ENCODE measurements around the gene NOS1AP. TPM values are rescaled to one million over a fixed set of nuclear protein-coding genes. Genes with fewer than 3 reads are reported as not detected.

The NOS1AP gene
- total RNA-seq, 4 donors from 2014 or later, result 8.5 to 34.8 (median 14.1) TPM

DNA sequence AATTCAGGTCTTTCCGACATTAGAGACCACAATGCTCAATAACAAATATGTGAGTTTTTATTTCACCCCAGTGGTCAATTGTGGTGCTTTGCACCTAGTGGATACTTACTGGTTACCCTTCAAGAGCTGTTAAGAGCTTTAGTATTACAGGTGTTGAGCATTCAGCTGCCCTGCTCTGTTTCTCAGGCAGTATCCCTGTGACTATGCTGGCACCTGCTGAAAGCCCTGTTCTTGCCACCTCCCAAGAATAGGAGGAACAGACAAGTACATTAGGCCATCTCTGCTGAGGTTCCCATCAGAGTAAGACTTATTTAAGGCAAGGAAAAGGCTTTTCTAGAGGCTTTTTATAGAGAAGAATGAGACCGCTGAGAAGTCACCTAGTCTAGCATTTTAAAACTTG lies 60.8 kb downstream of the NOS1AP start:
- no peak for DNase-seq
- Histone ChIP-seq H3K9me3 (no peaks in the 10 kb centered on the region), H3K27ac (no peak overlapping the region), H3K36me3 (no peaks in the 10 kb centered on the region), H3K27me3 (no peaks in the 10 kb centered on the region), H3K4me1 (peaks cover 6 to 22% (median 16%) of the 10 kb centered on the region in 4 donors), H3K4me3 (no peak overlapping the region)
- in situ Hi-C loops (cut with MboI; ENCODE audit: low pct_ligation_motif_present in 1 of 4, low pct_unique_long_range_greater_than_20kb in 1 of 4, low sequenced_read_pairs in 3 of 4) (no loop called here), intact Hi-C loops (cut with DNase I; ENCODE audit: low total_unique reads) (no loop called here)
- WGBS, 2 donors (ENCODE audit: low coverage in 1 of 2), result 93 to 100% methylated on average over 1 to 2 of the region's 2 CpGs
- TF ChIP-seq CTCF (IDR thresholded peaks at IDR 0.05) (no peak), EP300 (IDR thresholded peaks at IDR 0.05; ENCODE audit: low read depth) (no peak), POLR2A (IDR thresholded peaks at IDR 0.05) (no peak), POLR2AphosphoS5 (IDR thresholded peaks at IDR 0.05) (no peak)

DNA sequence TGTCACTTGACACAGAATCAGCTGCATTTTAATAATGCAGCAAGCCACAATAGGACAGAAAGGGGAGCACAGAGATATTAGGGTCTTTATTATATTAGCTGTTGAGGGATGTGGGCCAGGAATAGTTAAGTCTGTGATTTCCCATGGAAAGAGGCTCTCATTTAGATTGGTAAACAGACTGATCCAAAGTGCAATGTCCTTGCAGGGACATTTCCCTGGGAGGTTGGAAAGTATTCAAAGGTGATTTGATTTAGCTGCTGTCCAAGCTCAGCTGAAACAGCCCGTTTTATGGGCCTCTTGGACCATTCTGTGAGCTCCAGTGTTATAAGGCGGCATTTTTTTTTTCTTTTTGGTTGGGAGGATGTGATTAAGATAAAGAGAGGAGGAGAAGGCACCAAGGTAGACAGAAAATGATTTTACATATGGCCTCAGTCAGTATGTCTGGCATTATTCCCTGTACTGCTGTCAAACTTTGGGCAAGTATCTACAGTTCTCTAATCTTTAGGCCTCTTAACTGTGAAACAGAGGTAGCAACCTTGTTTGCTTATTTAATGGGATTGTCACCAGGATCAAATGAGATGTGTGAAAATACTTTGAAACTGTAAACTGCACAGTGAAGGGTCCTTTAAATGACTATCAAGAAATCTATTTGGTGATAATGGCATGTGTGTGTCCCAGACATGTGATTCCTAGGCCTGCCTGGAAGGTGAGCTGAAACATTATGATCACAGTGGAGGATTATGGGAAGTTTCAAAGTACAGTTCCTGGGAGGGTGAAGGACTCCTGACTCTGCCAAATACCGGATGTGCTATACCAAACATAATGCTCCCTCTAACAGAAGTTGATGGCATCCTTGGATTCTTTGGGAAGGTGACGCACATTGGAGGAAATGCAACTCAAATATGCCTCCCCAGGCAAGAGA lies 62.2 kb downstream of the NOS1AP start:
- Histone ChIP-seq H3K9me3 (no peaks in the 10 kb centered on the region), H3K4me1 (peaks cover 6 to 22% (median 16%) of the 10 kb centered on the region in 4 donors), H3K4me3 (no peak overlapping the region), H3K27ac (peak overlapping the region; percentile 41 to 73 (median 54)), H3K36me3 (no peaks in the 10 kb centered on the region), H3K27me3 (no peaks in the 10 kb centered on the region)
- 49% methylated on average over 4 of the region's 4 CpGs; no CpG with 5 or more reads in 1 of the 2 donors for WGBS, 2 donors (ENCODE audit: low coverage in 1 of 2)
- no peak for DNase-seq
- intact Hi-C loops (cut with DNase I; ENCODE audit: low total_unique reads) (no loop called here), in situ Hi-C loops (cut with MboI; ENCODE audit: low pct_ligation_motif_present in 1 of 4, low pct_unique_long_range_greater_than_20kb in 1 of 4, low sequenced_read_pairs in 3 of 4) (no loop called here)
- TF ChIP-seq POLR2A (IDR thresholded peaks at IDR 0.05) (no peak), EP300 (IDR thresholded peaks at IDR 0.05; ENCODE audit: low read depth) (no peak), CTCF (IDR thresholded peaks at IDR 0.05) (no peak), POLR2AphosphoS5 (IDR thresholded peaks at IDR 0.05) (no peak)

DNA sequence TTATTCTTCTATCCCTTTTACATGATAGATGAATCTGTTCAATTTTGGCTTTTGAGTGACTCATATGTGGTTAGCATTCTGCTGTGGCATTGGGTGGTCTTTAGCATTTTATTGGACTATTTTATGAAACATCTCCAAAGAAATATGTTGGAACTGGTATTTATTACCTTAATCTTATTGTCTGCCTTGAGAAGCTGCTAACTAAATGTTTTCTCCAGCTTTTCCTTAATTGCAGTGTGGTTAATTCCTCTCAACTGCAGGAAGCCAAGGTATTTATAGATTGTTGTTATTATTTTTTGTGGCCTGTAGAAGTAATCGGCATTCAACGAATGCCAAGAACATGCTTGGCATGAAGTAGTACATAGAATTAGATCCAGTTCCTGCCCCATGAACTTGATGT lies 64.1 kb downstream of the NOS1AP start:
- no peaks in the 10 kb centered on the region for H3K27me3 ChIP-seq
- 60 to 85% methylated on average over 2 of the region's 2 CpGs for WGBS, 2 donors (ENCODE audit: low coverage in 1 of 2)
- TF ChIP-seq POLR2AphosphoS5 (IDR thresholded peaks at IDR 0.05) (no peak), CTCF (IDR thresholded peaks at IDR 0.05) (no peak), POLR2A (IDR thresholded peaks at IDR 0.05) (no peak), EP300 (IDR thresholded peaks at IDR 0.05; ENCODE audit: low read depth) (no peak)
- H3K4me1 ChIP-seq, result peaks cover 6 to 22% (median 16%) of the 10 kb centered on the region in 4 donors
- no peak overlapping the region for H3K27ac ChIP-seq
- in situ Hi-C loops (cut with MboI; ENCODE audit: low pct_ligation_motif_present in 1 of 4, low pct_unique_long_range_greater_than_20kb in 1 of 4, low sequenced_read_pairs in 3 of 4) (no loop called here), intact Hi-C loops (cut with DNase I; ENCODE audit: low total_unique reads) (no loop called here)
- H3K36me3 ChIP-seq, result no peaks in the 10 kb centered on the region
- H3K4me3 ChIP-seq, result no peak overlapping the region
- H3K9me3 ChIP-seq, result no peaks in the 10 kb centered on the region
- DNase-seq, result no peak

GRCh38 chr1:162134646-162135045 lies 65.2 kb downstream of the NOS1AP start:
- 78% methylated on average over 2 of the region's 2 CpGs; no CpG with 5 or more reads in 1 of the 2 donors for WGBS, 2 donors (ENCODE audit: low coverage in 1 of 2)
- intact Hi-C loops (cut with DNase I; ENCODE audit: low total_unique reads), result no loop called here
- DNase-seq, result no peak
- H3K36me3 ChIP-seq, result no peaks in the 10 kb centered on the region
- H3K4me3 ChIP-seq, result no peak overlapping the region
- H3K9me3 ChIP-seq, result no peaks in the 10 kb centered on the region
- TF ChIP-seq POLR2AphosphoS5 (IDR thresholded peaks at IDR 0.05) (no peak), POLR2A (IDR thresholded peaks at IDR 0.05) (no peak), EP300 (IDR thresholded peaks at IDR 0.05; ENCODE audit: low read depth) (no peak), CTCF (IDR thresholded peaks at IDR 0.05) (no peak)
- no peaks in the 10 kb centered on the region for H3K27me3 ChIP-seq
- peaks cover 6 to 22% (median 16%) of the 10 kb centered on the region in 4 donors for H3K4me1 ChIP-seq
- no peak overlapping the region for H3K27ac ChIP-seq
- in situ Hi-C loops (cut with MboI; ENCODE audit: low pct_ligation_motif_present in 1 of 4, low pct_unique_long_range_greater_than_20kb in 1 of 4, low sequenced_read_pairs in 3 of 4), result no loop called here

Measured in transverse colon (tissue), 4 donors.